Measurements from ENCODE around the gene TMEM132C. TPM values are rescaled to one million over a fixed set of nuclear protein-coding genes. Genes with fewer than 3 reads are reported as not detected.

Gene TMEM132C
- total RNA-seq, 1 experiment from 2014 or later = not detected

GRCh38 chr12:128661226-128661569 lies 394.2 kb downstream of the TMEM132C start:
- POLR2A ChIA-PET = interaction anchor here (0.6 kb wide), 1 partner anchor 421 kb away, joined by 3 read pairs; no protein-coding TSS in a partner anchor
- Mint-ChIP-seq H3K36me3 (ENCODE audit: insufficient read depth, unreplicated experiment) (no peaks in the 10 kb centered on the region), H3K4me3 (ENCODE audit: unreplicated experiment) (no peak overlapping the region), H3K4me1 (ENCODE audit: insufficient read depth, unreplicated experiment) (no peaks in the 10 kb centered on the region), H3K27me3 (ENCODE audit: insufficient read depth, unreplicated experiment) (no peaks in the 10 kb centered on the region), H3K27ac (ENCODE audit: low read depth, unreplicated experiment) (no peak overlapping the region), H3K9me3 (ENCODE audit: unreplicated experiment) (peaks cover 56% of the 10 kb centered on the region)
- CTCF ChIA-PET = interaction anchor here (0.7 kb wide), 1 partner anchor 10 kb away, joined by 3 read pairs; no protein-coding TSS in a partner anchor
- intact Hi-C loops (cut with micrococcal nuclease) = no loop called here
- TF ChIP-seq, protein P1, sequence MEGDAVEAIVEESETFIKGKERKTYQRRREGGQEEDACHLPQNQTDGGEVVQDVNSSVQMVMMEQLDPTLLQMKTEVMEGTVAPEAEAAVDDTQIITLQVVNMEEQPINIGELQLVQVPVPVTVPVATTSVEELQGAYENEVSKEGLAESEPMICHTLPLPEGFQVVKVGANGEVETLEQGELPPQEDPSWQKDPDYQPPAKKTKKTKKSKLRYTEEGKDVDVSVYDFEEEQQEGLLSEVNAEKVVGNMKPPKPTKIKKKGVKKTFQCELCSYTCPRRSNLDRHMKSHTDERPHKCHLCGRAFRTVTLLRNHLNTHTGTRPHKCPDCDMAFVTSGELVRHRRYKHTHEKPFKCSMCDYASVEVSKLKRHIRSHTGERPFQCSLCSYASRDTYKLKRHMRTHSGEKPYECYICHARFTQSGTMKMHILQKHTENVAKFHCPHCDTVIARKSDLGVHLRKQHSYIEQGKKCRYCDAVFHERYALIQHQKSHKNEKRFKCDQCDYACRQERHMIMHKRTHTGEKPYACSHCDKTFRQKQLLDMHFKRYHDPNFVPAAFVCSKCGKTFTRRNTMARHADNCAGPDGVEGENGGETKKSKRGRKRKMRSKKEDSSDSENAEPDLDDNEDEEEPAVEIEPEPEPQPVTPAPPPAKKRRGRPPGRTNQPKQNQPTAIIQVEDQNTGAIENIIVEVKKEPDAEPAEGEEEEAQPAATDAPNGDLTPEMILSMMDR (IDR thresholded peaks at IDR 0.05; ENCODE audit: unreplicated experiment) = no peak
- DNase-seq (ENCODE audit: unreplicated experiment) = no peak
- no TSS peak for BruUV-seq (replicated peaks)

DNA sequence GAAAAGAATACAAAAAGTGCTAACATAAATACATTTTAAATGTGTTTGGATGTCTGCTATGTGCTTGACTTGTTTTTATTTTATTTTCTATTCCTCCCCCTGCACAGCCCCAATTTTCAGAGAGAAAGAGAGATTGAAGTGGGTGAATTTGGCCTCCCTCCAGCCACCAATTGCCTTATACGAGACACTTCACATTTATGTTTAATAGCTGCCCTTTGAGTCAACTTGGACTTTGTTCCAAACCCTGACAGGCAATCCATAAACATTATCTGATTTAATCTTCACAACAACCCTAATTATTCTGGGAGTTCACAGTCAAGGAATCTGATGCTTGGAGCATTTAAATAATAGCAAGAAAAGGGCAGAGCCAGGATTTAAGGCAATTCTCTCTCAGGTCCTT lies 395.1 kb downstream of the TMEM132C start:
- no peak overlapping the region for H3K27ac Mint-ChIP-seq (ENCODE audit: low read depth, unreplicated experiment)
- CTCF ChIA-PET = interaction anchor here (0.7 kb wide), 1 partner anchor 9 kb away, joined by 3 read pairs; no protein-coding TSS in a partner anchor
- H3K4me1 Mint-ChIP-seq (ENCODE audit: insufficient read depth, unreplicated experiment) = no peaks in the 10 kb centered on the region
- TF ChIP-seq, protein P1 (IDR thresholded peaks at IDR 0.05; ENCODE audit: unreplicated experiment) = no peak
- H3K36me3 Mint-ChIP-seq (ENCODE audit: insufficient read depth, unreplicated experiment) = no peaks in the 10 kb centered on the region
- intact Hi-C loops (cut with micrococcal nuclease) = no loop called here
- no peaks in the 10 kb centered on the region for H3K27me3 Mint-ChIP-seq (ENCODE audit: insufficient read depth, unreplicated experiment)
- H3K4me3 Mint-ChIP-seq (ENCODE audit: unreplicated experiment) = no peak overlapping the region
- DNase-seq (ENCODE audit: unreplicated experiment) = no peak
- peaks cover 50% of the 10 kb centered on the region for H3K9me3 Mint-ChIP-seq (ENCODE audit: unreplicated experiment)
- BruUV-seq (replicated peaks) = no TSS peak
- POLR2A ChIA-PET = no interaction called here

DNA sequence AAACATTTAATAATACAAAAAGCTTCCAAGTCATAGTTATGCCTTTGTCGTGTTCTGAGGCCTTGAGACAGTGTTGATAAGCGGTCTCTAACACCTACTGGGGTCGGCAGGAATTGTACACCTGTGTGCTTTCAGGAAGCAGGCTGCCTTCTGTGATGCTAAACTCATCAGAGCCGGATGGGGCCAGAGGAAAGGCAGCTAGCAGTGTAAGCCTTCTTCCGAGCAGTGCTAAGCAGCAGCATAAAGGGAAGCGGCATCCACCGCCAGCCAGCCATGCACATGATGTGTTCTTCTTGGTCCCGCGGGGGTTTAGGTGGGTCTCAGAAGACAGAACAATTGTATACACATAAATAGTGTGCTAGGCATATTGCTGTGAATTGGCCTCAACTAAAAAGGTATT lies 397.5 kb downstream of the TMEM132C start:
- CTCF ChIA-PET = no interaction called here
- intact Hi-C loops (cut with micrococcal nuclease) = no loop called here
- H3K4me3 Mint-ChIP-seq (ENCODE audit: unreplicated experiment) = no peak overlapping the region
- POLR2A ChIA-PET = no interaction called here
- H3K27ac Mint-ChIP-seq (ENCODE audit: low read depth, unreplicated experiment) = no peak overlapping the region
- H3K9me3 Mint-ChIP-seq (ENCODE audit: unreplicated experiment) = peaks cover 43% of the 10 kb centered on the region
- H3K27me3 Mint-ChIP-seq (ENCODE audit: insufficient read depth, unreplicated experiment) = no peaks in the 10 kb centered on the region
- BruUV-seq (replicated peaks) = no TSS peak
- TF ChIP-seq, protein P1 (IDR thresholded peaks at IDR 0.05; ENCODE audit: unreplicated experiment) = no peak
- no peak for DNase-seq (ENCODE audit: unreplicated experiment)
- H3K4me1 Mint-ChIP-seq (ENCODE audit: insufficient read depth, unreplicated experiment) = no peaks in the 10 kb centered on the region
- no peaks in the 10 kb centered on the region for H3K36me3 Mint-ChIP-seq (ENCODE audit: insufficient read depth, unreplicated experiment)

DNA sequence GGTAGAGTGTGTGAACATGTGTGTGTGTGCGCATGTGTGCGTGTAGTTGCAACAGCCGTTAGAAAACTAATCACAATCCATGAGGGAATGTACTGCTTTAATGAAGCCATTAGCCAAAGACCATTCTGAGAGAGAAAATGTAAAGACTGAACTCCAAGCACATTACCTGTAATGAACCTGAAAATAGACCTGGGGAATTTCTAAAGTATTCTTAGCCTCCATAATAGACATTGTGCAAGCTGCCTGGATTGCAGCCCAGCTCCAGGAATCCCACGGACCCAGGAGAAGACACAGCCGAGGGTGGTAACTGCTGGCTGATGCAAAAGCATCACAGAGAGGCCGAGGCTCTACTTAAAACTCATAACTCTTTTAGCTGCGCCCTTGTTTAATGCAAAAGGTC lies 400.2 kb downstream of the TMEM132C start:
- intact Hi-C loops (cut with micrococcal nuclease) = no loop called here
- POLR2A ChIA-PET = no interaction called here
- CTCF ChIA-PET = no interaction called here
- TF ChIP-seq, protein P1 (IDR thresholded peaks at IDR 0.05; ENCODE audit: unreplicated experiment) = no peak
- no TSS peak for BruUV-seq (replicated peaks)
- no peak for DNase-seq (ENCODE audit: unreplicated experiment)
- Mint-ChIP-seq H3K4me3 (ENCODE audit: unreplicated experiment) (no peak overlapping the region), H3K27me3 (ENCODE audit: insufficient read depth, unreplicated experiment) (no peaks in the 10 kb centered on the region), H3K9me3 (ENCODE audit: unreplicated experiment) (peaks cover 35% of the 10 kb centered on the region), H3K27ac (ENCODE audit: low read depth, unreplicated experiment) (no peak overlapping the region), H3K4me1 (ENCODE audit: insufficient read depth, unreplicated experiment) (no peaks in the 10 kb centered on the region), H3K36me3 (ENCODE audit: insufficient read depth, unreplicated experiment) (no peaks in the 10 kb centered on the region)
